ENCODE measurements around the gene GAB3. TPM values are rescaled to one million over a fixed set of nuclear protein-coding genes. Genes with fewer than 3 reads are reported as not detected.

Gene GAB3
- total RNA-seq, 1 donor from 2014 or later = 0.14 TPM

DNA sequence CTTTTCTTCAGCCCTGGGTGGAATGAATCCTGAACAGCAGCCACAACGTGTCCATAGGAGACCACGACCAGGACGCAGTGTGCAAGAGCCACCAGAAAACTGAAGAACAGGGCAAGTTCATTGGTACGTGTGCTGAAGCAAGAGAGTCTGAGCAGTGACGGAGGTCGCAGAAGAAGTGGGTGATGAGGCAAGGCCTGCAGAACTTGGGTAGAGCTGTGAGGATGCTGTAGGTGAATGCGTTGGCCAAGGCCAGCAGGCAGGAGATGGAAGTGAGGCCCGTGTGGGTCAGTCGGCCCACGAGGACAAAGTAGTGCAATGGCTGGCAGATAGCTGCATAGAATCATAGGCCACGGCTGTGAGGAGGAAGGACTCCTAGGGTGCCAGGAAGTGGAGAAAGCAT lies 91.9 kb downstream of the GAB3 start:
- Mint-ChIP-seq H3K27ac (no peak overlapping the region), H3K4me1 (ENCODE audit: low read depth) (no peaks in the 10 kb centered on the region), H3K4me3 (ENCODE audit: low read depth) (no peak overlapping the region), H3K27me3 (no peaks in the 10 kb centered on the region), H3K36me3 (ENCODE audit: insufficient read depth) (no peaks in the 10 kb centered on the region), H3K9me3 (ENCODE audit: low read depth) (peaks cover 31% of the 10 kb centered on the region)
- no peak for DNase-seq (ENCODE audit: low spot score, unreplicated experiment)
- TF ChIP-seq, protein P1, sequence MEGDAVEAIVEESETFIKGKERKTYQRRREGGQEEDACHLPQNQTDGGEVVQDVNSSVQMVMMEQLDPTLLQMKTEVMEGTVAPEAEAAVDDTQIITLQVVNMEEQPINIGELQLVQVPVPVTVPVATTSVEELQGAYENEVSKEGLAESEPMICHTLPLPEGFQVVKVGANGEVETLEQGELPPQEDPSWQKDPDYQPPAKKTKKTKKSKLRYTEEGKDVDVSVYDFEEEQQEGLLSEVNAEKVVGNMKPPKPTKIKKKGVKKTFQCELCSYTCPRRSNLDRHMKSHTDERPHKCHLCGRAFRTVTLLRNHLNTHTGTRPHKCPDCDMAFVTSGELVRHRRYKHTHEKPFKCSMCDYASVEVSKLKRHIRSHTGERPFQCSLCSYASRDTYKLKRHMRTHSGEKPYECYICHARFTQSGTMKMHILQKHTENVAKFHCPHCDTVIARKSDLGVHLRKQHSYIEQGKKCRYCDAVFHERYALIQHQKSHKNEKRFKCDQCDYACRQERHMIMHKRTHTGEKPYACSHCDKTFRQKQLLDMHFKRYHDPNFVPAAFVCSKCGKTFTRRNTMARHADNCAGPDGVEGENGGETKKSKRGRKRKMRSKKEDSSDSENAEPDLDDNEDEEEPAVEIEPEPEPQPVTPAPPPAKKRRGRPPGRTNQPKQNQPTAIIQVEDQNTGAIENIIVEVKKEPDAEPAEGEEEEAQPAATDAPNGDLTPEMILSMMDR (IDR thresholded peaks at IDR 0.05; ENCODE audit: unreplicated experiment) = no peak

DNA sequence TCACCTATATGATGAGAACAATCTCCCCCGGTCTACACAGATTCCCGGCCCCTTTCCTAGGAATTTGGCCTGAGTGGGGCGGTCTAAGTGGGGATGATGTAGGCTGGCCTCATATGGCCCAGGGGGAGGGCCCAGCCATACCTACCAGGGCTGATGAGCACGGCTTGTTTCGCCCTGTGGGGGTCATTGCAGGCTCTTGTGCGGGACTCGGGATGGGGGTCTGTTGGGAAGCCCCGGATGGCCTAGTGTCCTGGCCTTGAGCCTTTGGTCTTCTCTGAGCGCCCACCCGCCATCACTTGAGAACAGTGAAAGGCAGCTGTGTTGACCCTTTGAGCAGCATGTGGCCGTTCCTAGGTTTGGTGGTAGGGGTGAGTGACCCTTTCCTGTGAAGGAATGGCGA lies 92.7 kb downstream of the GAB3 start:
- TF ChIP-seq, protein P1 (IDR thresholded peaks at IDR 0.05; ENCODE audit: unreplicated experiment) = no peak
- Mint-ChIP-seq H3K27me3 (no peaks in the 10 kb centered on the region), H3K36me3 (ENCODE audit: insufficient read depth) (no peaks in the 10 kb centered on the region), H3K4me1 (ENCODE audit: low read depth) (no peaks in the 10 kb centered on the region), H3K27ac (no peak overlapping the region), H3K9me3 (ENCODE audit: low read depth) (peaks cover 24% of the 10 kb centered on the region), H3K4me3 (ENCODE audit: low read depth) (no peak overlapping the region)
- DNase-seq (ENCODE audit: low spot score, unreplicated experiment) = no peak

DNA sequence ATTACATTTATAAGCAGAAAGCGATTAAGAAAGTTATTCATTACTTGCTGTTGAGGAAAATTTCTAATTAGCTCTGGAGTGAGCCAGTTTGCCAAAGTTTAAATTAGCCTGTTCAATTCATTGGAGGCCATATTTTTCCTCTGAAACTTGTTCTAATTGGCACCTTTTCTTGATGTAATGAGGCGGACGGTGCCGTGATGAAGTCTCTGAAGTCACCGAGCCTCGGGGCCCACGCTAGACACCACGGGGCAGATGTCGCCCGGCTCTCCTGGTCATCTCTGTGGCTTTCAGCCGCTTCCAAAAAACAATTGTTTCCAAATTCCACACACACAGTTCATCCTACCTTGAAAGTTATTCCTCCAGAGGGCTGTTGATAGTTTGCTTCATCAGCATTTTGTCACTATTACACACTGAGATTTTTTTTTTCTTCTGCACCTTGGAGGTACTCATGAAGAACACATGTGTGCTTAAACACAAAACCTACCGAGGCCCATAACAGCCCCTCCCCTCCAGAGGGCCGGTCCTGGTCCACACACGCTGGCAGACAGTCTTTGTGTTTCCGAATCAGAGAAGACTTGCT lies 93.6 kb downstream of the GAB3 start:
- Mint-ChIP-seq H3K27me3 (no peaks in the 10 kb centered on the region), H3K27ac (no peak overlapping the region), H3K9me3 (ENCODE audit: low read depth) (peaks cover 19% of the 10 kb centered on the region), H3K4me1 (ENCODE audit: low read depth) (no peaks in the 10 kb centered on the region), H3K4me3 (ENCODE audit: low read depth) (no peak overlapping the region), H3K36me3 (ENCODE audit: insufficient read depth) (no peaks in the 10 kb centered on the region)
- no peak for DNase-seq (ENCODE audit: low spot score, unreplicated experiment)
- TF ChIP-seq, protein P1 (IDR thresholded peaks at IDR 0.05; ENCODE audit: unreplicated experiment) = no peak

DNA sequence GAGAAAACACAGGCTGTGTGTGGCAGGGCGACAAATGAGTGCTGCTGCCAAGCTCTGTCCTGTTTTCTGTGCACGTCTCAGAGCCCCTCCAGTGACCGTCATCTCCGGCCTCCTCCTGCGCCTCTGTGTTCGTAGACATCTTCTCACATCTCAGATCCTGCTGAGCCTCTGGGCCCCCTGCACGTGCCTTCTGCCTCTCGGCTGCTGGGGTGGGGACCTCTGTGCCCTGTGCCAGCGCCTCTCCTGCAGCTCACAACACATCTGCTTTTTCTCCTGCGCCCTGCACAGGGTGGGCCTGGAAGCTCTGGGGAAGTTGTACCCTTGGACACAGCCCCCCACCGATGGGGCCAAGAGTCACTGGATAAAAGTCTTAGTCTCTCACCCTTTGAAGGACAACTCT lies 95.1 kb downstream of the GAB3 start:
- Mint-ChIP-seq H3K4me3 (ENCODE audit: low read depth) (no peak overlapping the region), H3K9me3 (ENCODE audit: low read depth) (peaks cover 13% of the 10 kb centered on the region), H3K36me3 (ENCODE audit: insufficient read depth) (no peaks in the 10 kb centered on the region)

DNA sequence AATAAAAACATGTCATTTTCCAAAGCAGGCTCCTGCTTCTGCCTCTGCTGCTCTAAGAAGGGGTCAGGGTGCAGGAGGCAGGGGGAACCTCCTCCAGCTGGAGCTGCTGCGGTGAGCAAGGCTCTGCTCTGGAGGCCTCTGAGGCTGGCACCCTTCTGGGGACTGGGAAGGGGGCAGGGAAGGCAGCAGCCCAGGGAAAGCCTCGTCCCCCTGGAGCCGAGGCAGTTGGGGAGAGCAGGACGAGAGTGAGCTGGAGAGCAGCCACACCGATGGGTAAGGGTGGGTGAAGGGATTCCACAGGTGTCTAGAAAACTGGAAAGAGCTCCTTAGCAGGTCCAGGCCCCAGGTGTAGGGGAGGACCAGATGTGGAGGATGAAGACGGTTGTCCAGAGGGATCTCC lies 95.5 kb downstream of the GAB3 start:
- H3K36me3 Mint-ChIP-seq (ENCODE audit: insufficient read depth) = no peaks in the 10 kb centered on the region
- DNase-seq (ENCODE audit: low spot score, unreplicated experiment) = no peak
- H3K4me1 Mint-ChIP-seq (ENCODE audit: low read depth) = no peaks in the 10 kb centered on the region
- TF ChIP-seq, protein P1 (IDR thresholded peaks at IDR 0.05; ENCODE audit: unreplicated experiment) = no peak
- H3K4me3 Mint-ChIP-seq (ENCODE audit: low read depth) = no peak overlapping the region
- no peaks in the 10 kb centered on the region for H3K27me3 Mint-ChIP-seq
- H3K27ac Mint-ChIP-seq = no peak overlapping the region
- peaks cover 13% of the 10 kb centered on the region for H3K9me3 Mint-ChIP-seq (ENCODE audit: low read depth)

More for the DNA sequence above, 95.1 kb downstream of the GAB3 start:
- no peaks in the 10 kb centered on the region for H3K27me3 Mint-ChIP-seq
- TF ChIP-seq, protein P1 (IDR thresholded peaks at IDR 0.05; ENCODE audit: unreplicated experiment) = no peak
- no peaks in the 10 kb centered on the region for H3K4me1 Mint-ChIP-seq (ENCODE audit: low read depth)
- no peak for DNase-seq (ENCODE audit: low spot score, unreplicated experiment)
- H3K27ac Mint-ChIP-seq = no peak overlapping the region

Data from progenitor cell of endocrine pancreas (in vitro differentiated cells).